DND-41 (cell line): ENCODE data around the gene LYL1.
A peak's percentile ranks its signal among the peaks of the same experiment; 100 is the strongest.

Experiments used
- ATAC-seq: fragments of 200-7000 bp; cut with Tn5 transposase; 3 replicates; pipeline ENCODE4 v1.9.1; 2021; ENCODE audit warnings: low read depth; ENCODE audit not compliant: insufficient read depth
- DNase-seq: peaks from one replicate; pipeline ENCODE4 v3.0.0-alpha.2; 2020
- H2AFZ ChIP-seq: 2 replicates; pipeline ENCODE4 v1.6.0; 2012; ENCODE audit warnings: low read depth, low read length
- H3K27ac ChIP-seq: 2 replicates; pipeline ENCODE4 v1.5.1; 2012; ENCODE audit warnings: low read length, inconsistent platforms
- H3K27me3 ChIP-seq: fragments of 200-600 bp; sonication (generic); 2 replicates; pipeline ENCODE4 v1.6.0; 2012; ENCODE audit warnings: low read length, mild to moderate bottlenecking, inconsistent platforms; ENCODE audit not compliant: insufficient read depth, poor library complexity
- H3K36me3 ChIP-seq: 2 replicates; pipeline ENCODE4 v1.5.1; 2012; ENCODE audit warnings: low read length, inconsistent platforms; ENCODE audit not compliant: insufficient read depth
- H3K4me1 ChIP-seq: 2 replicates; pipeline ENCODE4 v1.5.1; 2012; ENCODE audit warnings: mild to moderate bottlenecking, low read length; ENCODE audit not compliant: insufficient read depth
- H3K4me2 ChIP-seq: 2 replicates; pipeline ENCODE4 v1.6.0; 2012; ENCODE audit warnings: mild to moderate bottlenecking, moderate library complexity, low read length, inconsistent platforms; ENCODE audit not compliant: insufficient read depth
- H3K4me3 ChIP-seq, 2 experiments: fragments of 200-600 bp in 1 of 2; shearing (Covaris generic) in 1 of 2; 2 replicates each; pipeline ENCODE4 v1.5.1; 2012 to 2016; ENCODE audit warnings: inconsistent platforms in 2 of 2, low read length in 2 of 2, mild to moderate bottlenecking in 2 of 2, low read depth in 1 of 2, moderate library complexity in 1 of 2
- H3K79me2 ChIP-seq: 2 replicates; pipeline ENCODE4 v1.6.0; 2012; ENCODE audit warnings: low read length, inconsistent platforms; ENCODE audit not compliant: insufficient read depth
- H3K9ac ChIP-seq: 2 replicates; pipeline ENCODE4 v1.6.0; 2012; ENCODE audit warnings: low read depth, mild to moderate bottlenecking, inconsistent platforms, low read length, moderate library complexity
- H3K9me3 ChIP-seq: 2 replicates; pipeline ENCODE4 v1.5.1; 2012; ENCODE audit warnings: low read length, moderate library complexity, mild to moderate bottlenecking, inconsistent platforms; ENCODE audit not compliant: insufficient read depth, severe bottlenecking
- H4K20me1 ChIP-seq: 2 replicates; pipeline ENCODE4 v1.6.0; 2012; ENCODE audit warnings: low read length; ENCODE audit not compliant: insufficient read depth
- EZH2 ChIP-seq: IDR thresholded peaks from 3 replicates; pipeline ENCODE4 v1.6.1; 2012; ENCODE audit warnings: borderline replicate concordance, low read depth, mild to moderate bottlenecking, moderate library complexity, low read length, inconsistent platforms; ENCODE audit not compliant: severe bottlenecking
- TF ChIP-seq, protein P1 (sequence below): IDR thresholded peaks from 2 replicates; pipeline ENCODE4 v1.5.1; 2012; ENCODE audit warnings: borderline replicate concordance, low read length, moderate library complexity, mild to moderate bottlenecking; ENCODE audit not compliant: poor library complexity, severe bottlenecking; ENCODE audit errors: extremely low read depth

Gene LYL1

DNA sequence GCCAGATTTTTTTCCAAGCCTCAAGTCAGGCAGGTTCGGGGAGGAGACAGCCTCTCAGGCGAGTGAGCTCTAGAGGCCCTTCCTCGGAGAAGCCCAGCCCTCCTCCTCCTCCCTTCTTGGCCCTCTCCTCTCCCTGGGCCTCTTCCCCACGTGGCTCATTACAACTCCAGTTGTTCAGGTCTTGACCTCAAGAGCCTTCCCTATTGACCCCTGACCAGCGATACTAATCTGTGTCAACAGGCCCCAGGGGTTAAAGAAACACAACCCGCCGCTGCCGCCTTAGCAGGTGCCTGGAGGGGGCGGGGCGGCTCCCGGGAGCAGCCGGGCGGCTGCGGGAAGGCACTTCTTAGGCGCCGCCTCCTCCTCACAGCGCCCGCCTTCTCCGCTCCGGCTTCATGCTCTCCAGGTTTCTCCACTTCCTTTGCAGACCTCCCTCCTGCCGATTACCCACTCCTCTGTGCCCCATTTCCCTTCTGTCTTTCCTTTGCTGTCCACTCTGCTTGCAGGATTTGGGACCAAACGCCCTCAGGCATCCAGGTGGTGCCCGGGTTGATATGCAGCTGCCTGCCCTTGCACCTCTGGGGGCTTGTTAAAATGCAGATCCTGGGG is 51.0 kb downstream of the LYL1 start:
- DNase-seq (peak; percentile 69), ATAC-seq (peak; percentile 91)
- no peak overlapping the region for H3K27ac ChIP-seq
- peaks cover 16% of the 10 kb centered on the region for H3K4me1 ChIP-seq
- H3K36me3 ChIP-seq, result no peaks in the 10 kb centered on the region
- H3K4me2 ChIP-seq, result peak overlapping the region; percentile 61
- TF ChIP-seq, protein P1, sequence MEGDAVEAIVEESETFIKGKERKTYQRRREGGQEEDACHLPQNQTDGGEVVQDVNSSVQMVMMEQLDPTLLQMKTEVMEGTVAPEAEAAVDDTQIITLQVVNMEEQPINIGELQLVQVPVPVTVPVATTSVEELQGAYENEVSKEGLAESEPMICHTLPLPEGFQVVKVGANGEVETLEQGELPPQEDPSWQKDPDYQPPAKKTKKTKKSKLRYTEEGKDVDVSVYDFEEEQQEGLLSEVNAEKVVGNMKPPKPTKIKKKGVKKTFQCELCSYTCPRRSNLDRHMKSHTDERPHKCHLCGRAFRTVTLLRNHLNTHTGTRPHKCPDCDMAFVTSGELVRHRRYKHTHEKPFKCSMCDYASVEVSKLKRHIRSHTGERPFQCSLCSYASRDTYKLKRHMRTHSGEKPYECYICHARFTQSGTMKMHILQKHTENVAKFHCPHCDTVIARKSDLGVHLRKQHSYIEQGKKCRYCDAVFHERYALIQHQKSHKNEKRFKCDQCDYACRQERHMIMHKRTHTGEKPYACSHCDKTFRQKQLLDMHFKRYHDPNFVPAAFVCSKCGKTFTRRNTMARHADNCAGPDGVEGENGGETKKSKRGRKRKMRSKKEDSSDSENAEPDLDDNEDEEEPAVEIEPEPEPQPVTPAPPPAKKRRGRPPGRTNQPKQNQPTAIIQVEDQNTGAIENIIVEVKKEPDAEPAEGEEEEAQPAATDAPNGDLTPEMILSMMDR, result no peak
- TF ChIP-seq EZH2, result no peak
- peak overlapping the region in 1 of 2 experiments; percentile 38; a peak in 2 of 4 replicates for H3K4me3 ChIP-seq
- H2AFZ ChIP-seq, result peak overlapping the region; percentile 61; the same call in 1 of the 2 replicates
- H3K79me2 ChIP-seq, result no peaks in the 10 kb centered on the region
- H4K20me1 ChIP-seq, result peaks cover 25% of the 10 kb centered on the region
- no peaks in the 10 kb centered on the region for H3K27me3 ChIP-seq
- H3K9ac ChIP-seq, result peak overlapping the region; percentile 30
- H3K9me3 ChIP-seq, result no peaks in the 10 kb centered on the region

DNA sequence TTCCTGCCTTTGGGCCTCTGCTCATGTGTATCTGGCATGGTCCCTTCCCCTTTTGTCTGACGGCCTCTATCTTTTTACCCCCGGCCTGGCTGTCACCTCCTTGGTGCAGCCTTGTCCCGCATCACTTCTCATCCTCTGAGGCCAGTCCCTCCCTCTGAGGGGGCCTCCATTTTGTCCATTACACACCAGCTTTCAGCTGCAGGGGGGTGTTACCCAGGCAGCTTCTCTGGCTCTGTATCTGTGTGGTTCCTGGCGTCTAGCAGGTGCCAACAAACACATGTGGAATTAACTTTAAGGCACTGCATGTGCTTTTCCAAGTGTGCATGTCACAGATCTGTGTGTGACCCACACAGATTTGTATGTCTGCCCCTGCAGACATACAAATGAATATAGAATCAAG is 52.4 kb downstream of the LYL1 start:
- Histone ChIP-seq H2AFZ (no peak overlapping the region), H3K9ac (no peak overlapping the region), H3K4me2 (no peak overlapping the region), H3K79me2 (no peaks in the 10 kb centered on the region), H4K20me1 (peaks cover 27% of the 10 kb centered on the region), H3K27me3 (no peaks in the 10 kb centered on the region), H3K9me3 (no peaks in the 10 kb centered on the region), H3K36me3 (no peaks in the 10 kb centered on the region), H3K4me1 (peaks cover 16% of the 10 kb centered on the region), H3K27ac (no peak overlapping the region), H3K4me3 (no peak overlapping the region)
- no peak for DNase-seq
- no peak for ATAC-seq
- TF ChIP-seq EZH2, result no peak
- TF ChIP-seq, protein P1, result no peak
